ENCODE measurements around the gene MRPL28.
A peak's percentile ranks its signal among the peaks of the same experiment; 100 is the strongest.
"Not testable (repeated sequence)": the region's sequence is repeated elsewhere in the genome, so short reads cannot be mapped to it uniquely, and the experiment has no call there.

The MRPL28 gene

DNA sequence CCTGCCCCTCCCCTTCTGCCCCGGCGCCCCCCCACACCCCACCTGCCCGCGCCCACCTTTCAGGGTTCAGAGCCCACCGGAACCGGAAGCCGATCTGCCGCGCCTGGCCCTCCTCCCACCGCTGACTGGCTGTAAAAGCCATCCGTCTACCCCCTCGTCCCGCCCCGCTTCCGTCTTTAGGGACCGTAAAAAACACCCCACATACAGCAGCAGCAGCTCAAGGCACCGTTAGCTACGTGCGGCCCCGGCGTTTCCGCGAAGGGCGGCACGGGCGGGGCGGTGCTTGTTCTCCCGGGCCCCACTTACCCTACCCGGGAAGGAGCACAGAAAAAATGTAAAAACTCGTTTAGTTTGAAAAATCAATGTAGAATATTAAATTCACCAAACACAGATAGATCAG is at the start of gene MRPL28:
TSS of gene MRPL28 (minus strand) at position 96 of the 400 bp plus-strand sequence. CDS start 320 bp downstream, outside the sequence.
- DNase-seq (ENCODE audit: low read depth) = peak; percentile 94

DNA sequence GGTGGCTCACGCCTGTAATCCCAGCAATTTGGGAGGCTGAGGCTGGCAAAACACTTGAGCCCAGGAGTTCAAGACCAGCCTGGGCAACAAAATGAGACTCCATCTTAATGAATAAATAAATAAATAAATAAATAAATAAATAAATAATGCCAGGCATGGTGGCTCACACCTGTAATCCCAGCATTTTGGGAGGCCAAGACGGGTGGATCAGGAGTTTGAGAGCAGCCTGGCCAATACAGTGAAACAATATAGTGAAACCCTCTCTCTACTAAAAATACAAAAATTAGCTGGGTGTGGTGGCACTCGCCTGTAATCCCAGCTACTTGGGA is 44.8 kb upstream of the MRPL28 start:
- not testable (repeated sequence) for DNase-seq (ENCODE audit: low read depth)

DNA sequence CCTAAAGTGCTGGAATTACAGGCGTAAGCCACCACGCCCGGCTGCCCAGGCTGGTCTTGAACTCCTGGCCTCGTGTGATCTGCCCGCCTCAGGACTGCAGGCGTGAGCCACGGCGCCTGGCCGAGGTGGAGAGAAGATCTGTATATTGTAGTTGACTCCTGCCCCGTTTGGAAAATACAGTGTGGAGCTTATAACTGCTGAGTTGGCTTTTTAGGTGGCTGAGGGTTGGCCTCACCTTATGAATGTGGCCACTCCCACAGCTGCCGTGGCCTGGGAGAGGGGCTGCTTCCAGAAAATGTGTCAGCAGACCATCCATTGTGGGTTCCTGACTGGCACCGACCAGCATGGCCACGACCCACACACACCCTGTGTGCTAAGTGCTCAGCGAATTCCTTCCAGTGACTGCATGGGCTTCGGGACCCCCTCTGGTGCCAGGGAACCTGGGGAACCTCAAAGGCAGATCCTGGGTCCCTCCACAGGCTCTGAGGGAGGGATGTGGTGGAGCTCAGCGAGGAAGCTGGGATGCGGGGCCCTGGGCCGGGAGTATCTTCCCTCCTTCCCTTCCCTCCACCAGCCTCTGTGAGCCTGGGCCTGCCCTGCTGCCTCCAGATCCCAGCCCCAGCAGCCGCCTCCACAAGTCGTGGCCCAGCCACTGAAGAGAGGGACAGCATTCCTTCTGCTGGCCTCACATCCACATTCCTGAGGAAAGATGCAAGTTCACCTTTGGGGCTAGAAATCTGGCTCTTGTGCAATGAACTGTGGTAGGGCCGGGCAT is 44.2 kb upstream of the MRPL28 start:
- peak; percentile 39 for DNase-seq (ENCODE audit: low read depth)

DNA sequence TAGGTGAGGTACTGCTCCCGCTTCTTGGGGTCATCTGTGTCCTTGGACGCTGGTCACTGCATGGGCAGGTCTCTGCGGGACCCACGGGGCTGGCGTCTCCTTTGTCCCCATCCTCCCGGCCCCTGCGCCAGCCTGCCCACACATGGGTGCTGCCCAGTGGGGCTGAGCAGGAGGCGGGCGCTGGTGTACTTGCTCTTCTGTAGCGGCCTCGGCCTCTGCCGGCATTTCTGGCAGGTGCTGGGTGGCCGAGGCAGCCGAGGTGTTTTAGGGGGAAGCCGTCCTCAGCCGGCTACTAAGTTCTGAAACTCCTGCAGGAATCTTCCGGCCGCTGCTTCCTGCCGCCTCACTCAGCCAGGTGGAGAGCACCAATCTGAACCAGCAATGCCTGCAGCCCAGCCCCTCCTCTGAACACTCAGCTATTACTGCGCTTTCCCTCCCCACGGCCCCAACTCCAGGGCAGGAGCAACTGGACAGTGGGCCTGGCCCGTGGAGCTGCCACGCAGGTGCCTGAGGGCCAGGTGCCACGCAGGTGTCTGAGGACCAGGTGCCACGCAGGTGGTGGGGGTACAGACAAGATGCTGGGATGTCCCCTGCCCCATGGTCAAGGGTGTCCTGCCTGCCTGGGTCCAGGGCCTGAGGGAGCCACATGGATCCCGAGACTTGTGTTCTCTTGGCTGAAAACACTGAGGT is 41.4 kb upstream of the MRPL28 start:
- no peak for DNase-seq (ENCODE audit: low read depth)

DNA sequence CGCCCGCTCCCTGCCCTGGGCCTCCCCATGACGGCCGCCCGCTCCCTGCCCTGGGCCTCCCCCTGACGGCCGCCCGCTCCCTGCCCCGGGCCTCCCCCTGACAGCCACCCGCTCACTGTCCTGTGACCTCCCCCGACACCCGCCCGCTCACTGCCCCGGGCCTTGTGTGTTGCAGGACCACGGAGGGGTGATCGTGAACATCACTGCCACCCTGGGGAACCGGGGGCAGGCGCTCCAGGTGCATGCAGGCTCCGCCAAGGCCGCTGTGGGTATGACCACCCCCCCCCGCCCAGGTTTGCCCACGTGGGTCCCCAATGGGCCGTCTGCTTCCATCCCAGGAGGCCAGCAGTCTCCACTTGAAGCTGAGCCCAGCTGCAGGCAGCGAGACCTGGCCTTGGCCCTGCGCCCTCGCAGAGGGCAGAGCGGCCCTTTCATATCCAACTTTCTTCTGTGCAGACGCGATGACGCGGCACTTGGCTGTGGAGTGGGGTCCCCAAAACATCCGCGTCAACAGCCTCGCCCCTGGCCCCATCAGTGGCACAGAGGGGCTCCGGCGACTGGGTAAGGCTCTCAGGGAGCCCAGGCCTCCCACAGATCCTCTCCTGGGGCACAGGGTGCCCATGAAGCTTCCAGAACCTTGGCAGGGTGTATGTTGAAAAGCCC is 40.3 kb upstream of the MRPL28 start:
- DNase-seq (ENCODE audit: low read depth) = no peak

DNA sequence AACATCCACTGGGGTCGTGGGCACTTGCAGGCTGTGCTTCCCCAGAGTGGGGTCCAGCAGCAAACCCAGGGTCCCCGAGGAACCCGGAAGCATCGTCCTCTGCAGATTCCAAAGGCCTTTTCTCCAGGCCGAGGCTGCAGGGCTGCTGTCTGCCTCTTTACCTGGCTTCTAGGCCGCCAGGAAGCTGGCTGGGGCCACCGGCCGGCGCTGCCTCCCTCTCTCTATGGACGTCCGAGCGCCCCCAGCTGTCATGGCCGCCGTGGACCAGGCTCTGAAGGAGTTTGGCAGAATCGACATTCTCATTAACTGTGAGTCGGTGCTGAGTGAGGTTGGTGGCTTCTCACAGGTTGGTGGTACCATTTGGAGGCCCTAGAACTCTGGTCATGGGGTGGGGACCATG is 36.9 kb upstream of the MRPL28 start:
- DNase-seq (ENCODE audit: low read depth) = no peak

DNA sequence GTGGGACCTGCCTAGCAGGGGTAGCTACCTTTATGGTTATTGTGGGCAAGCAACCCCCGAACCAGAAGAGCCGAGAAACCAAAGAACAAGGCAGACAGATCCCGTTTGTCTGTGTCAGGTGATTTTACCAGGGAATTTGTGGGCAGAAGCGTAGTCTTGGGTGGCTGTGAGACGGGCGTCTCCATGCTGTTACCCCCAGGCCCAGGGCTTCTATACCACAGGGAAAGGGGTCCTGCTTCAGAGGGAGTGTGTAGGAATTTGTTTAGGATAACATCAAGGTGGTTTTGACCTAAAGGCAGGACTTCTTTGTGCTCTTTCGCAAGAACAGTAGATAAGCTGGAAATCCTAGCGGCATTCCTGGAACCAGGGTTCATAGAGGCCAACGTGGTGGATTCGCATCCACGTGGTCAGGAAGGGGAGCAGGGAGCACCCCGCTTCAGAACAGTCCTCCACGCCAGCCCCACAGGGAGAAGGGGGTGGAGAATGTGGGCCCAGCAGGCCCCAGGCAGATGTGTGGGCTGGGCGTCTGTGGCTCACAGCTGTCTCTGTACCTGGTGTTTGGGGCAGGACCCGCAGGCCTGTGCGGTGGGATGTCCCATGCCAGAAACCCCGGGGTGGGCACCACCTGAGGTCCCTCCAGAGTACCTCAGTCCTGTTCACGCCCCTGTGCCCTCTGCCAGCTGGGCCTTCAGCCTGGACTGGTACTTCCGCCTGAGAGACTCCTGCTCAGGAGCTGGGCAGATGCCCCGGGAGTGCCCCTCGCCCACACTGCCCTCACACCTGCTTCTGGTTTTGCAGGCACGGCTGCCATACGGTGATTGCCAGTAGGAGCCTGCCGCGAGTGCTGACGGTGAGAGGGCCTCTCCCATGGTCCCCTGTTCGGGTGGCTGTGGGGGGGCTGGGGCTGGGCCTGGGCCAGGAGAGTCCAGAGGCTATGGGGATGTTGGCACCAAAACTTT is 35.5 kb upstream of the MRPL28 start:
- DNase-seq (ENCODE audit: low read depth) = peak; percentile 81

DNA sequence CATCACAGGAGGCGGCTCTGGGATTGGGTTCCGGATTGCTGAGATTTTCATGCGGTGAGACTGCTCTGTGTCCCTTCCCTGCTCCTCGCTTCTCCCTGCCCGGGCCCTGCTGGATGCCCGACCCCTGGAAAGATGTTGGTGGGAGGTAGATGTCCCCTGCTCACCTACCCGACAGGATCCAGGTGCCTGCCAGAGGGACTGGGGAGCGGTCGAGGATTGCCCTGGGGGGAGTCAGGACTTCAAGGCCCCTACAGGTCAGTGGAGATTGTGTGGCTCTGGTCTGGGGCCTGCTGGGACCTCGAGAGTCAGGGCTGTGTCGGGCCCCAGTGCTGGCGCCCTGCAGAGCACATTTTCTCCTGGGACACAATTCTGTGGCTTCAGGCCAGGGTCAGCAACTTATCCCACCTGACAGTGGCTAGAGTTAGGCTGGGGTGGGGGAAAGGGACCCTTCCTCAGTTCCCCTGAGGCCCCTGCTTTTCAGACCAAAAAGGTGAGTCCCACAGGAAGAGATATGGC is 34.7 kb upstream of the MRPL28 start:
- DNase-seq (ENCODE audit: low read depth) = no peak

DNA sequence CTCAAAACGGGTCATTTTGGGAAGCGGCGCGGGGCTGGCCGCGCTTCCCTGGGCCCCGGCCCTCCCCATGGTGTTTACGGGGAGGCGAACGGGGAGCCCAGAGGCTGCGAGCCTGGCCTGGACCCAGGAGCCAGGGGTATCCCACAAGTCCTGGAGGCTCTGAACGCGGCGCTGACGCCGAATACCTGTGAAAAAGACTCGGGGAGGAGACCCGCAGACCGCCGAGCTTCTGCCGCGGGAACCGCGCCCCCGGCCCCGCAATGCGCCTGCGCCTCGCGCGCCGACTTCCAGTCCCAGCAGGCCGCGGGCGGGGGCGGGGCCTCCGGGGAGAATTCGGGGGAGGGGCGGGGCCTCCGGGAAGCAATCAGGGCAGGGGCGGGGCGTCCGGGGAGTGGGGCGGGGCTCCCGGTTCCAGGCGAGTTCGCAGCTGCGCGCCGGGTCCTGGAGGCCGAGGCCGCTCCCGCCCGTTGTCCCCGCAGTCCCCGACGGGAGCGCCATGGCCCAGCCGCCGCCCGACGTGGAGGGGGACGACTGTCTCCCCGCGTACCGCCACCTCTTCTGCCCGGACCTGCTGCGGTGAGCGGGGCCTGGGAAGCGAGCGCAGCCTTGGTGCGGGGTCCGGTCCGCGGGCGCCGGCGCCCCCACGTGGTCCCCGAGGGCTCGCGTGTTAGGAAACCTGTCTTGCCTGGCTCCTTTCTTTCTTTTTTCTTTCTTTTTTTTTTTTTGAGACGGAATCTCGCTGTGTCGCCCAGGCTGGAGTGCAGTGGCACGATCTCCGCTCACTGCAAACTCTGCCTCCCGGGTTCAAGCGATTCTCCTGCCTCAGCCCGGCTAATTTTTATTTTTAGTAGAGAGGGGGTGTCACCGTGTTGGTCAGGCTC is 31.4 kb upstream of the MRPL28 start, which contains the start of gene DECR2:
TSS of gene DECR2 (plus strand) at position 418 of the 881 bp plus-strand sequence. CDS start at position 497, 79 bp downstream.
- DNase-seq (ENCODE audit: low read depth) = peak; percentile 78

DNA sequence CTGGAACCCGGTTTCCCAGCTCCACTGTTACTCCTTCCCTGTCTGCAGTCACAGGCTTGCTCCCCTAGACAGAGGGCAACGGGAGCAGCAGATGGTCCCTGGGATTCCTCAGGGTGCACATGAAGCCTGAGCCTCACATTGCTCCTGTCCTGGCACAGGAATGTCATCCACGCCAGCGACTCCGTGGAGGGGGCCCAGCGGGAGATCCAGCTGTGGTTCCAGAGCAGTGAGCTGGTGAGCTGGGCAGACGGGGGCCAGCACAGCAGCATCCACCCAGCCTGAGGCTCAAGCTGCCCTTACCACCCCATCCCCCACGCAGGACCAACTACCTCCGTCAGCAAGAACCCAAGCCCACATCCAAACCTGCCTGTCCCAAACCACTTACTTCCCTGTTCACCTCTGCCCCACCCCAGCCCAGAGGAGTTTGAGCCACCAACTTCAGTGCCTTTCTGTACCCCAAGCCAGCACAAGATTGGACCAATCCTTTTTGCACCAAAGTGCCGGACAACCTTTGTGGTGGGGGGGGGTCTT is 29.8 kb upstream of the MRPL28 start:
- no peak for DNase-seq (ENCODE audit: low read depth)

DNA sequence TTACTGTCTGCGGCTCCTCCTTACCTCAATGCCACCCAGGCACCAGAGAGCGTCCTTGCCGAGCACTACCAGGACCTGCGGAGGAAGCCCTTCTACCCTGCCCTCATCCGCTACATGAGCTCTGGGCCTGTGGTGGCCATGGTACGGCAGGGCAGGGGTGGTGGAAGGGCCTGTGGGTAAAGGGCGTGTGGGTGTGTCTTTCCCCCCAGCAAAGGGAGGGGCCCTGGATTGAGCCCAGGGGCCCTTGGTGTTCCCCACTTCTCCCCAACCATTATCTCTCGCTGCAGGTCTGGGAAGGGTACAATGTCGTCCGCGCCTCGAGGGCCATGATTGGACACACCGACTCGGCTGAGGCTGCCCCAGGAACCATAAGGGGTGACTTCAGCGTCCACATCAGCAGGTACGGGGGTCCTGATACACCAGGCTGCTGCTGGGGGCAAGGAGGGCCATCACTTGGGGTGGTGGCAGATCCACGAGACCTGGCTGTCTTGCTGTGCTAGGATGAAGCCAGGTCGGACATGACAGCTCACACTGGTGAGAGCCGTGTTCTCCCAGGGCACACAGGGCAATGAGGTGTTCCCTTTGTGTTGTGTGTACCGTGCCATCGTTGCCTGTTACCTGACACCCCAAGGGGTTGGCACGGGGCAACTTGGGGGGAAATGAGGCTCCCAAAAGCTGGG is 29.1 kb upstream of the MRPL28 start:
- DNase-seq (ENCODE audit: low read depth) = no peak

DNA sequence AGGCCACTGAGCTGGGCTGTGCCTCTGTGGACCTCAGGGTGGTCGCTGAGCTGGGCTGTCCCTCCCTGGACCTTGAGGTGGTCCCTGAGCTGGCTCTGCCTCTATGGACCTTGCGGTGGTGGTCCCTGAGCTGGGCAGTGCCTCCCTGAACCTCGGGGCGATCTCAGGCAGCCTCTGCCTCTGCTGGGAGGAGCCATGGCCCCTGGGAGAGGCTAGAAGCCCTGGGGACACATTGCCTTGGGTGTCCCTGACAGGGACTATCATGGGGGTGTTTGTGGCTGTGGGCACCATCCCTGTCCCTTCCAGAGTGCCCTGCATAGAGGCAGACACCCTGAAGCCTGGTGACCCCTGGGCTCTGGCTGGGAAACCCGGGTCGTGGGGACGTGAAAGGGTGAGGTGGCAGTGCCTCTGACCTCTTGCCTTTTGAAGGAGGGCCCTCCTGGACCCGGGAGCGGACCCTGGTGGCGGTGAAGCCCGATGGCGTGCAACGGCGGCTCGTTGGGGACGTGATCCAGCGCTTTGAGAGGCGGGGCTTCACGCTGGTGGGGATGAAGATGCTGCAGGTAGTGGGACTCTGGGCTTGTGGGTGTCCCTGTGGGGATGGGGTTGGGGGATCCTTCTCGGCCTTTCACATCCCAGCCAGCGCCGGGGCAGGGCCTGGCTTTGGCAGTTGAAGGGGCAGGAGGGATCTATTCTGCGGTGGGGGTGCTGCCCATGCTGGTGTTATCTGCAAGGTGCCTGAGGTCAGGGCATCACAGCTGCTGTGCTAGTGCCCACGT is 28.4 kb upstream of the MRPL28 start:
- DNase-seq (ENCODE audit: low read depth) = no peak

DNA sequence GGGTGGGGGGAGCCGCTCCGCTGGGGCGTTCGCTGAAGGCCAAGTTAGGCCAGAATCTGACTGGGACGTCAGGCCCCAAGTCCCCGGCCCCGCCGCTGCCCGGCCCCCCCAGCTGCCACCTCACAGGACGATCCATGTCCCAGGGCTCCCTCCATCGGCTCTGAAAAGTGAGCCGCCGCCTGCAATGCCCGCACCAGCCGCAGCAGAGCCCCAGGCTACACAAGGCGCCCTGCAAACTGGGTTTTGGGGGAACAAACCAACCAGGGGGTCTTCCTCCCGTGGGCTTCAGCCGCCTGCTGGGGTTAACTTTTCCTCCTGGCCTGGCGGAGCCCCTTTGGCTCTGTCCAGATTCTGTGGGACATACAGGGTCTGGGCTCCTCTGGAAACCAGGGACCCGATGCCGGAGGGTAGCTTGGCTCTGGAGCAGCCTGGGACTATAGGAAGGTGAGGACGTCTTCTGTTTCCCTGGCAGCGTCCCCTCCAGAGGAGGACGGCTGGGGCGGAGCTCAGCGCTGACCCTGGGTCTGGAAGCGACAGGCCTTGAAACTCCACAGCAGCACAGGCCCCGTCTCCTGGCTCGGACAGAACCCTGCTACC is 27.5 kb upstream of the MRPL28 start:
- peak; percentile 50 for DNase-seq (ENCODE audit: low read depth)

DNA sequence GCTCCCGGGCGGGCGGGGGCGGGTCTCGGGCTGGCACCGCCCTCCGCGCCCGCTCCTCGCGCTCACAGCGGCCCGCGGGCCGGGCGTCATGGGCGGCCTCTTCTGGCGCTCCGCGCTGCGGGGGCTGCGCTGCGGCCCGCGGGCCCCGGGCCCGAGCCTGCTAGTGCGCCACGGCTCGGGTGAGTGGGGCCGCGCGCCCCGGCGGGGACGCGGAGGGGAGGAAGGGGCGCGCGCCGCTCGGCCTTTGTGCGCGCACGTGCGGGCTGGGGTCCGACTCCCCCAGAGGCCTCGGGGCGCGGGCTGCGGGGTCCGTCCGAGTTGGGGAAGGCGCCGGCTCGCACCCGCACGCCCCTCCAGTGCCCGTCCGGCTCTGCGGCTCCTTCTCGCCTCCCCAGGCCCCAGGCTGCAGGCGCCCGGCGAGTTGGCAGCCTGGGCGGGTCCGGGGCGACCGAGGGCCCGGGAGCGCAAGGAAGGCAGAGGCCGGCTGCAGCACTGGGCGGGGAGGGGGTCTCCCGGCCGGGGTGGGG is 26.9 kb upstream of the MRPL28 start, which contains the start of gene NME4:
TSS of gene NME4 (plus strand) at position 65 of the 527 bp plus-strand sequence. CDS start at position 89, 24 bp downstream.
- no peak for DNase-seq (ENCODE audit: low read depth)

DNA sequence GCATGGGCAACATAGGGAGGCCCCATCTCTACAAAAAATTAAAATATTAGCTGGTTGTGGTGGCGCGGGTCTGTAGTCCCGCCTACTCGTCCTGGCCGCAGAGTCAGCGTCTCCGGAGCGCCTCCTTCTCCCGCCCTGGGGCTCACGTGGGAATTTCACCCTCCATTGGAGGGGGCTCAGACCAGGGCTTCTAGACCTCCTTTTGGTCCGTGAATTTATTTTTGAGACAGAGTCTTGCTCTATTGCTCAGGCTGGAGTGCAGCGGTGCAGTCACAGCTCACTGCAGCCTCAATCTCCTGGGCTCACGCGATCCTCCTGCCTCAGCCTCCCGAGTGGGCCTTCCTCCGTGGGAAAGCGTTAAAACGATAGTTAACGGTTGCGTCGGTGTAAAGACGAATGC is 26.3 kb upstream of the MRPL28 start:
- DNase-seq (ENCODE audit: low read depth) = peak; percentile 36

DNA sequence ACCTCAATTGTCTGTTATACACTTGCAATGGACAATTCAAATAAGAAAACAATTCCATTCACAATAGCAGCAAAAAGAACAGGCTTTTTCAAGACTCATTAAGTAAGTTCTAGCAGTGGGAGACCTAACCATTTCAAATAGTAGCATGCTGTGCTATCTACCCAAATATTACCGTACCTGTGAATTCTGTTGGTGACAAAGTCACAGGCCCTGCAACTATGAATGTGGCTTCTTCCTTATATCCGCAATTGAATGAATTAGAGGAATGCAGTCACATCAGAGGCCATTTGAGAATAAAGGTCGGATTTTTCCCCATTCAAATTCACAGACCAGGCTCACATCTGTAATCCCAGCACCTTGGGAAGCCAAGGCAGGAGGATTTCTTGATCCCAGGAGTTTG is 25.9 kb upstream of the MRPL28 start:
- DNase-seq (ENCODE audit: low read depth) = no peak

DNA sequence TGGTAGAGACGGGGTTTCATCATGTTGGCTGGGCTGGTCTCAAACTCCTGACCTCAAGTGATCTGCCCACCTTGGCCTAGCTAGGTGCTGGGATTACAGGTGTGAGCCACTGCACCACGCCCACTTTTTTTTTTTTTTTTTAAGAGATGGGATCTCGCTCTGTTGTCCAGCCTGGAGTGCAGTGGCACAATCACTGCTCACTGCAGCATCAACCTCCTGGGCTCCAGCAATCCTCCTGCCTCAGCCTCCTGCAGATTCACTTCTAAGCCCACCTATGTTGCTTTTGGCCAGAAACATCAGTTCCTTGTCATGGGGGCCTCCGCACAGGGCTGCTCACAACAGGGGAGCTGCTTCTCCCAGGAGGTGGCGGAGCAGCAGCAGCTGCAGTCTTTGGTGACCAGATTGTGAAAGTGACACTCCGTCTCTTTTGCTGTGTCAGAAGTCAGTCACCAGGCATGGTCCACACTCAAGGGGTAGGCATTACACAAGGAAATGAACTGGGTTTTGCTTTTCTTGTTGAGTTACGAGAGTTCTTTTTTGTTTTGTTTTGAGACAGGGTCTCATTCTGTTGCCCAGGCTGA is 22.2 kb upstream of the MRPL28 start:
- DNase-seq (ENCODE audit: low read depth) = no peak

DNA sequence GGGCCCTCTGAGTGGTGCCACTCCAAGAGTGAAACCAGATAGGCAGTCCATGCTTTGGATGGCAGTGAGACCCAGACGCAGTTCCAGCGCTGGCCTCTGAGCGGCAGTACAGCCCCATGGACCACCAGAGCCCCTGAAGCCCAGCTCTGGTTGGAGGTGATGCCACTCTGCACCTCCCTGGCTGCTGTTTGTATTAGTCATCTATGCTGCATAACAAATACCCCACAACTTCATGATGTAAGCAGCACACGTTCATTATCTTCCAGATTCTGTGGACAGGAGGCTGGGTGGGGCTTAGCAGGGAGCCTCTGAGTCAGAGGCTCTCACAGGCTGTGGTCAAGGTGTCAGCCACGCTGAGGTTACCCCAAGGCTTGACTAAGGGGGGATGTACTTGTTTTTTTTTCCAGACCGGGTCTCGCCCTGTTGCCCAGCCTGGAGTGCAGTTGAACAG is 21.6 kb upstream of the MRPL28 start:
- peak; percentile 92 for DNase-seq (ENCODE audit: low read depth)

Data from amniotic epithelial cell (primary cell).